GM19099 (cell line): ENCODE results near the gene TEX264.

ENCODE experiments used
- POLR2A ChIP-seq: IDR thresholded peaks from 3 replicates; pipeline ENCODE4 v1.6.1; 2011; ENCODE audit warnings: low read depth; ENCODE audit not compliant: insufficient read length; ENCODE audit errors: extremely low read depth

The TEX264 gene

GRCh38 chr3:51682079-51682478, 11.0 kb downstream of the TEX264 start:
- TF ChIP-seq POLR2A, result no peak

GRCh38 chr3:51682526-51682925, 11.5 kb downstream of the TEX264 start:
- no peak for TF ChIP-seq POLR2A

- no peak for TF ChIP-seq POLR2A
Observed at GRCh38 chr3:51683566-51683965, 12.5 kb downstream of the TEX264 start.

GRCh38 chr3:51684971-51685751, 14.1 kb downstream of the TEX264 start:
- TF ChIP-seq POLR2A, result no peak

- no peak for TF ChIP-seq POLR2A
Observed at GRCh38 chr3:51686056-51686455, 15.0 kb downstream of the TEX264 start.

- TF ChIP-seq POLR2A, result no peak
Observed at GRCh38 chr3:51686512-51687215, 15.6 kb downstream of the TEX264 start.

- no peak for TF ChIP-seq POLR2A
Observed at GRCh38 chr3:51687431-51688205, 16.6 kb downstream of the TEX264 start.

- TF ChIP-seq POLR2A, result no peak
Observed at GRCh38 chr3:51688206-51688600, 17.2 kb downstream of the TEX264 start.

GRCh38 chr3:51691021-51691420, 20.0 kb downstream of the TEX264 start:
- no peak for TF ChIP-seq POLR2A

GRCh38 chr3:51691949-51692348, 20.9 kb downstream of the TEX264 start:
- no peak for TF ChIP-seq POLR2A

- no peak for TF ChIP-seq POLR2A
Observed at GRCh38 chr3:51692980-51693395, 21.9 kb downstream of the TEX264 start.

GRCh38 chr3:51696954-51697353, 25.9 kb downstream of the TEX264 start:
- TF ChIP-seq POLR2A, result no peak

GRCh38 chr3:51698209-51698608, 27.2 kb downstream of the TEX264 start:
- TF ChIP-seq POLR2A, result no peak

GRCh38 chr3:51700403-51700802, 29.4 kb downstream of the TEX264 start:
- TF ChIP-seq POLR2A, result no peak

- no peak for TF ChIP-seq POLR2A
Observed at GRCh38 chr3:51702156-51702555, 31.1 kb downstream of the TEX264 start.
